ENCODE data around the gene ACE.

ACE gene

GRCh38 chr17:63444457-63444856, 32.4 kb upstream of the ACE start:
- H3K18ac ChIP-seq (ENCODE audit: low read length) = no peak overlapping the region
- no peak for DNase-seq (ENCODE audit: low spot score)
- H3K27me3 ChIP-seq (ENCODE audit: control insufficient read depth in 3 of 3, insufficient read depth in 3 of 3, low read depth in 1 of 3, low read length in 3 of 3) = peaks cover 0 to 51% (median 15%) of the 10 kb centered on the region in 3 experiments
- H3K14ac ChIP-seq (ENCODE audit: low read length) = no peak overlapping the region
- no peaks in the 10 kb centered on the region for H3K79me1 ChIP-seq (ENCODE audit: low read depth, low read length)
- no peak overlapping the region for H4K91ac ChIP-seq (ENCODE audit: low read depth, low read length, poor library complexity)
- no CpG with 5 or more reads among the region's 3 CpGs for WGBS, 2 donors (ENCODE audit: extremely low coverage in 2 of 2, insufficient read length in 2 of 2, insufficient replicate concordance in 1 of 2)
- no peak overlapping the region for H2BK5ac ChIP-seq (ENCODE audit: low read length)
- no peak overlapping the region for H3K23ac ChIP-seq (ENCODE audit: low read depth, low read length, poor library complexity)
- no peaks in the 10 kb centered on the region for H3K36me3 ChIP-seq (replicated peaks in 1 of 2; ENCODE audit: control insufficient read depth in 2 of 2, insufficient read depth in 2 of 2, low read length in 2 of 2)
- H4K8ac ChIP-seq (ENCODE audit: low read depth, low read length) = no peak overlapping the region
- H3K4me3 ChIP-seq (ENCODE audit: low read length in 2 of 2) = no peak overlapping the region
- H2AFZ ChIP-seq (ENCODE audit: low read length) = no peak overlapping the region
- H2BK120ac ChIP-seq (ENCODE audit: low read depth, low read length) = no peak overlapping the region
- no peak overlapping the region for H2BK15ac ChIP-seq (ENCODE audit: low read length)
- peaks cover 0 to 2% of the 10 kb centered on the region in 2 donors for H3K9me3 ChIP-seq (replicated peaks in 1 of 2; ENCODE audit: control insufficient read depth in 2 of 2, insufficient read depth in 1 of 2, low read depth in 1 of 2, low read length in 2 of 2)
- no peak overlapping the region for H2BK12ac ChIP-seq (ENCODE audit: low read length)
- no peak overlapping the region for H2AK5ac ChIP-seq (ENCODE audit: low read depth, low read length)
- no peak overlapping the region for H3K4me2 ChIP-seq (ENCODE audit: insufficient read depth, low read length, poor library complexity, severe bottlenecking)
- no peak overlapping the region for H3K9ac ChIP-seq (ENCODE audit: low read depth, low read length, poor library complexity)
- no peak overlapping the region for H3K4ac ChIP-seq (ENCODE audit: low read length)
- H3K4me1 ChIP-seq (ENCODE audit: control insufficient read depth in 2 of 2, insufficient read depth in 1 of 2, low read depth in 1 of 2, low read length in 2 of 2) = peaks cover 9 to 17% of the 10 kb centered on the region in 2 donors
- no peak overlapping the region for H3K27ac ChIP-seq (replicated peaks; ENCODE audit: low read length)

DNA sequence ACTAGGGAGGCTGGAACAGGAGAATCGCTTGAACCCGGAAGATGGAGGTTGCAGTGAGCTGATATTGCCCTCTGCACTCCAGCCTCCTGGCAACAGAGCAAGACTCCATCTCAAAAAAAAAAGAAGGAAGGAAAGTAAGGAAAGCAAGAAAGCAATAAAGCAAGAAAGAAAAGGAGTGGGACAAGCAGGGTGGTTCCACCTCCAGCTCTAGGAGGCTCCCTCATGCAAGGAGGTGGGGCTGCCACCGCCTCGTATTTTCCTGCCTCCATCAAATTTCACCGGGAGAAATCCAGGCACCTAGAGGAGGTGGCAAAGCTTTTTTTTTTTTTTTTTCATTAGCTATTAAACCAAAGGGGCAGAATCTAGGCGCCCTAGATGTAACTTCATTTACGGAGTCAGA, 31.8 kb upstream of the ACE start:
- H2BK120ac ChIP-seq (ENCODE audit: low read depth, low read length) = no peak overlapping the region
- no peak overlapping the region for H3K18ac ChIP-seq (ENCODE audit: low read length)
- H4K8ac ChIP-seq (ENCODE audit: low read depth, low read length) = no peak overlapping the region
- DNase-seq (ENCODE audit: low spot score) = no peak
- no CpG with 5 or more reads among the region's 7 CpGs for WGBS, 2 donors (ENCODE audit: extremely low coverage in 2 of 2, insufficient read length in 2 of 2, insufficient replicate concordance in 1 of 2)
- H3K23ac ChIP-seq (ENCODE audit: low read depth, low read length, poor library complexity) = no peak overlapping the region
- no peak overlapping the region for H3K14ac ChIP-seq (ENCODE audit: low read length)
- peaks cover 9 to 17% of the 10 kb centered on the region in 2 donors for H3K4me1 ChIP-seq (ENCODE audit: control insufficient read depth in 2 of 2, insufficient read depth in 1 of 2, low read depth in 1 of 2, low read length in 2 of 2)
- peak overlapping the region; percentile 94 for H3K4me2 ChIP-seq (ENCODE audit: insufficient read depth, low read length, poor library complexity, severe bottlenecking)
- H3K36me3 ChIP-seq (replicated peaks in 1 of 2; ENCODE audit: control insufficient read depth in 2 of 2, insufficient read depth in 2 of 2, low read length in 2 of 2) = no peaks in the 10 kb centered on the region
- no peaks in the 10 kb centered on the region for H3K79me1 ChIP-seq (ENCODE audit: low read depth, low read length)
- peaks cover 0 to 57% (median 15%) of the 10 kb centered on the region in 3 experiments for H3K27me3 ChIP-seq (ENCODE audit: control insufficient read depth in 3 of 3, insufficient read depth in 3 of 3, low read depth in 1 of 3, low read length in 3 of 3)
- no peak overlapping the region for H2BK15ac ChIP-seq (ENCODE audit: low read length)
- H2BK5ac ChIP-seq (ENCODE audit: low read length) = no peak overlapping the region
- no peak overlapping the region for H3K9ac ChIP-seq (ENCODE audit: low read depth, low read length, poor library complexity)
- H2AK5ac ChIP-seq (ENCODE audit: low read depth, low read length) = no peak overlapping the region
- H3K27ac ChIP-seq (replicated peaks; ENCODE audit: low read length) = no peak overlapping the region
- no peak overlapping the region for H2AFZ ChIP-seq (ENCODE audit: low read length)
- H3K9me3 ChIP-seq (replicated peaks in 1 of 2; ENCODE audit: control insufficient read depth in 2 of 2, insufficient read depth in 1 of 2, low read depth in 1 of 2, low read length in 2 of 2) = peaks cover 0 to 2% of the 10 kb centered on the region in 2 donors
- H3K4me3 ChIP-seq (ENCODE audit: low read length in 2 of 2) = no peak overlapping the region
- H2BK12ac ChIP-seq (ENCODE audit: low read length) = no peak overlapping the region
- no peak overlapping the region for H3K4ac ChIP-seq (ENCODE audit: low read length)
- no peak overlapping the region for H4K91ac ChIP-seq (ENCODE audit: low read depth, low read length, poor library complexity)

DNA sequence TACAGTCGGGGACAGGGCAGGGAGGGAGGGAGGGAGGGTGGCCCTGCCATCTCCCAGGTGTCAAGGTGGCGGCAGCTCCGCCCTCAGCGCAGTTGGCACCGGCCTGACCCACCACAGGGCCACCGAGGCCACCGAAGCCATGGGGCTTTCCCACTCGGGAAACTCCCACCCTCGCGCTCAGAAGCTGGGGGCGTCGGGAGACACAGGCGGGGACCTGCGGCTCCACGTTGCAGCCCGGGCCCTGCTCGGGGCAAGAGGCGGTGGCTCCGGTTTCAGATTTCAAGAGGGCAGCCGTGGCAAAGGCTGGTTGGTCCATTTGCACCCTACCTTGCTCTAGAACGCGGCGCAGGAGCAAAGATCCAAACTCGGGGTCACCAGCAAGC, 31.3 kb upstream of the ACE start:
- H3K23ac ChIP-seq (ENCODE audit: low read depth, low read length, poor library complexity) = peak overlapping the region; percentile 59
- no peak overlapping the region for H3K14ac ChIP-seq (ENCODE audit: low read length)
- H3K18ac ChIP-seq (ENCODE audit: low read length) = peak overlapping the region; percentile 90
- H3K36me3 ChIP-seq (replicated peaks in 1 of 2; ENCODE audit: control insufficient read depth in 2 of 2, insufficient read depth in 2 of 2, low read length in 2 of 2) = no peaks in the 10 kb centered on the region
- no peak overlapping the region for H2BK5ac ChIP-seq (ENCODE audit: low read length)
- H3K9ac ChIP-seq (ENCODE audit: low read depth, low read length, poor library complexity) = peak overlapping the region; percentile 88
- peak overlapping the region; percentile 51 for H2BK15ac ChIP-seq (ENCODE audit: low read length)
- no peak for DNase-seq (ENCODE audit: low spot score)
- H3K4ac ChIP-seq (ENCODE audit: low read length) = no peak overlapping the region
- H4K8ac ChIP-seq (ENCODE audit: low read depth, low read length) = no peak overlapping the region
- H3K9me3 ChIP-seq (replicated peaks in 1 of 2; ENCODE audit: control insufficient read depth in 2 of 2, insufficient read depth in 1 of 2, low read depth in 1 of 2, low read length in 2 of 2) = peaks cover 0 to 2% of the 10 kb centered on the region in 2 donors
- H3K4me2 ChIP-seq (ENCODE audit: insufficient read depth, low read length, poor library complexity, severe bottlenecking) = peak overlapping the region; percentile 94
- peak overlapping the region; percentile 49 to 79 for H3K4me3 ChIP-seq (ENCODE audit: low read length in 2 of 2)
- H3K27ac ChIP-seq (replicated peaks; ENCODE audit: low read length) = no peak overlapping the region
- peak overlapping the region; percentile 78 for H2AK5ac ChIP-seq (ENCODE audit: low read depth, low read length)
- H4K91ac ChIP-seq (ENCODE audit: low read depth, low read length, poor library complexity) = no peak overlapping the region
- no peaks in the 10 kb centered on the region for H3K79me1 ChIP-seq (ENCODE audit: low read depth, low read length)
- no peak overlapping the region for H2BK120ac ChIP-seq (ENCODE audit: low read depth, low read length)
- peaks cover 6 to 16% of the 10 kb centered on the region in 2 donors for H3K4me1 ChIP-seq (ENCODE audit: control insufficient read depth in 2 of 2, insufficient read depth in 1 of 2, low read depth in 1 of 2, low read length in 2 of 2)
- H3K27me3 ChIP-seq (ENCODE audit: control insufficient read depth in 3 of 3, insufficient read depth in 3 of 3, low read depth in 1 of 3, low read length in 3 of 3) = peaks cover 0 to 58% (median 15%) of the 10 kb centered on the region in 3 experiments
- no peak overlapping the region for H2BK12ac ChIP-seq (ENCODE audit: low read length)
- no CpG with 5 or more reads among the region's 24 CpGs for WGBS, 2 donors (ENCODE audit: extremely low coverage in 2 of 2, insufficient read length in 2 of 2, insufficient replicate concordance in 1 of 2)
- peak overlapping the region; percentile 99 for H2AFZ ChIP-seq (ENCODE audit: low read length)

DNA sequence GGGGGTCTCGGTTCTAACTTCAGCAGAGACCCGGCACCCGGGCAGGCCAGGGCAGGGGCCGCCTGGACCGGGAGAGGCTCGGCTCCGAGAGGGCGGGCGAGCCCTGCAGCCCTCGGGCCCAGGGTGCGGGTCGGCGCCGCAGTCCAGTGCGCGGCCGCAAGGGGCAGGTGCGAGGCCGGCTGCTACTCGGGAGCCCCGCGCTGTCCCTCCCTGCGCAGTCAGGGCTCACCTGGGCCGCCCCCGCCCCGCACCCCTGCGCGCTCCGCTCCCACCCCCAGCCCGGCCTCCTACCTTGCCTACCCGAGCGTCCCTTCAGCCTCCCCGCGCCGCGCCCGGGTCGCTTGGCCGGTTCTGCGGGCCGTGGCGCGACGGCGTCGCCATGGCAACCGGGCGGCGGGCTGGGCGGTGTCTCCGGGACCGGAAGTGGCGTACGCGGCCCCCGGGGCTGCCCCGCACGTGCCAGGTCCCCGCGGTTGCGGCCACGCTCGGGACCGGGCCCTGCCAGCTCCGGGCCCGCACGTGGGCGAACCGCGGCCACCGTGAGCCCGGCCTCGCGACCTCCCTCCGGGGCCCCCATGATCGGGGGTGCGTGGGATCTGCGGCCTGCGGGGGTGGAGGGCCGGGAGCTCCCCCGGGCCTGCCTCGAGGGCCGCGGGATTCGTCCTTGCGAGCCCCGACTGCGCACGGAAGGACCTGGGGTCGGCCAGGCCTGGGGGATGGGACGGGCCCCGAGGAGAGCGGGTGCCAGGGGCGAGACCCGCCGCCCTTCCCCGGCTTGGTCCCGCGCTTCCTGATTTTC, 30.7 kb upstream of the ACE start, which contains the start of gene CYB561:
CYB561 (minus strand) TSS at position 353 of the 799 bp plus-strand sequence. CDS start 8,759 bp downstream, outside the sequence.
- Histone ChIP-seq H2BK120ac (ENCODE audit: low read depth, low read length) (no peak within 1 kb of the TSS), H4K8ac (ENCODE audit: low read depth, low read length) (peak within 1 kb of the TSS; percentile 77), H3K79me1 (ENCODE audit: low read depth, low read length) (no peaks in the 10 kb centered on the region), H3K4me2 (ENCODE audit: insufficient read depth, low read length, poor library complexity, severe bottlenecking) (peak within 1 kb of the TSS; percentile 94), H3K4me3 (ENCODE audit: low read length in 2 of 2) (peak within 1 kb of the TSS; percentile 49 to 79), H3K36me3 (replicated peaks in 1 of 2; ENCODE audit: control insufficient read depth in 2 of 2, insufficient read depth in 2 of 2, low read length in 2 of 2) (no peaks in the 10 kb centered on the region), H2AK5ac (ENCODE audit: low read depth, low read length) (peak within 1 kb of the TSS; percentile 78), H3K9ac (ENCODE audit: low read depth, low read length, poor library complexity) (peak within 1 kb of the TSS; percentile 88), H2BK5ac (ENCODE audit: low read length) (peak within 1 kb of the TSS; percentile 69), H3K27me3 (ENCODE audit: control insufficient read depth in 3 of 3, insufficient read depth in 3 of 3, low read depth in 1 of 3, low read length in 3 of 3) (peaks cover 0 to 60% (median 15%) of the 10 kb centered on the region in 3 experiments), H3K4ac (ENCODE audit: low read length) (peak within 1 kb of the TSS; percentile 67), H2BK12ac (ENCODE audit: low read length) (peak within 1 kb of the TSS; percentile 66), H2AFZ (ENCODE audit: low read length) (peak within 1 kb of the TSS; percentile 99), H3K23ac (ENCODE audit: low read depth, low read length, poor library complexity) (peak within 1 kb of the TSS; percentile 75), H3K27ac (replicated peaks; ENCODE audit: low read length) (no peak within 1 kb of the TSS), H3K14ac (ENCODE audit: low read length) (peak within 1 kb of the TSS; percentile 44), H2BK15ac (ENCODE audit: low read length) (peak within 1 kb of the TSS; percentile 64), H3K9me3 (replicated peaks in 1 of 2; ENCODE audit: control insufficient read depth in 2 of 2, insufficient read depth in 1 of 2, low read depth in 1 of 2, low read length in 2 of 2) (peaks cover 0 to 2% of the 10 kb centered on the region in 2 donors), H4K91ac (ENCODE audit: low read depth, low read length, poor library complexity) (no peak within 1 kb of the TSS), H3K18ac (ENCODE audit: low read length) (peak within 1 kb of the TSS; percentile 96), H3K4me1 (ENCODE audit: control insufficient read depth in 2 of 2, insufficient read depth in 1 of 2, low read depth in 1 of 2, low read length in 2 of 2) (peaks cover 0 to 15% of the 10 kb centered on the region in 2 donors)
- peak; percentile 62 for DNase-seq (ENCODE audit: low spot score)
- WGBS, 2 donors (ENCODE audit: extremely low coverage in 2 of 2, insufficient read length in 2 of 2, insufficient replicate concordance in 1 of 2) = no CpG with 5 or more reads among the region's 99 CpGs
